GM23338 (cell line): ENCODE results near the gene VGLL4. TPM values are rescaled to one million over a fixed set of nuclear protein-coding genes. Genes with fewer than 3 reads are reported as not detected.

Experiments
- ATAC-seq: fragments of 200-7000 bp; cut with Tn5 transposase; 3 replicates; pipeline ENCODE4 v1.9.1; 2020
- DNase-seq: peaks from one replicate; pipeline ENCODE4 v3.0.0-alpha.2; 2015; ENCODE audit warnings: low spot score
- H2AFZ ChIP-seq: fragments of 200-600 bp; sonication (generic); 2 replicates; pipeline ENCODE4 v1.8.0; 2016; ENCODE audit warnings: antibody characterized with exemption, mild to moderate bottlenecking, moderate library complexity
- H3F3A ChIP-seq: fragments of 200-600 bp; sonication (generic); replicated peaks from 2 replicates; pipeline ENCODE4 v1.8.0; 2017; ENCODE audit warnings: antibody characterized with exemption, mixed run types, low read depth
- H3K27ac ChIP-seq: fragments of 200-600 bp; sonication (generic); 2 replicates; pipeline ENCODE4 v1.6.1; 2016; ENCODE audit warnings: low read depth
- H3K27me3 ChIP-seq: fragments of 200-600 bp; sonication (generic); 2 replicates; pipeline ENCODE4 v1.8.0; 2016; ENCODE audit warnings: mild to moderate bottlenecking, mixed run types, moderate library complexity; ENCODE audit not compliant: insufficient read depth
- H3K36me3 ChIP-seq: fragments of 200-600 bp; sonication (generic); 2 replicates; pipeline ENCODE4 v1.8.0; 2016; ENCODE audit warnings: mild to moderate bottlenecking; ENCODE audit not compliant: insufficient read depth
- H3K4me1 ChIP-seq: fragments of 200-600 bp; sonication (generic); 2 replicates; pipeline ENCODE4 v1.8.0; 2016; ENCODE audit warnings: mild to moderate bottlenecking, moderate library complexity; ENCODE audit not compliant: insufficient read depth
- H3K4me2 ChIP-seq: fragments of 200-600 bp; sonication (generic); 2 replicates; pipeline ENCODE4 v1.7.1; 2017; ENCODE audit warnings: mixed run types
- H3K4me3 ChIP-seq: fragments of 200-600 bp; sonication (generic); 2 replicates; pipeline ENCODE4 v1.6.1; 2016; ENCODE audit warnings: mixed run types
- H3K79me2 ChIP-seq: fragments of 200-600 bp; sonication (generic); replicated peaks from 2 replicates; pipeline ENCODE4 v1.8.0; 2017; ENCODE audit warnings: mild to moderate bottlenecking; ENCODE audit not compliant: insufficient read depth
- H3K9me2 ChIP-seq: fragments of 200-600 bp; sonication (generic); 2 replicates; pipeline ENCODE4 v1.8.0; 2017; ENCODE audit not compliant: insufficient read depth
- H4K20me1 ChIP-seq: fragments of 200-600 bp; sonication (generic); replicated peaks from 2 replicates; pipeline ENCODE4 v1.8.0; 2017; ENCODE audit warnings: mild to moderate bottlenecking; ENCODE audit not compliant: insufficient read depth
- H3K27ac Mint-ChIP-seq: 2 replicates; pipeline ENCODE4 v1.8.0; 2020; ENCODE audit warnings: inconsistent platforms, mild to moderate bottlenecking, moderate library complexity, mixed read lengths
- H3K27me3 Mint-ChIP-seq: 3 replicates; pipeline ENCODE4 v1.8.0; 2022; ENCODE audit warnings: low read depth, mild to moderate bottlenecking, moderate library complexity, mixed read lengths, inconsistent platforms; ENCODE audit not compliant: insufficient read depth, poor library complexity
- H3K36me3 Mint-ChIP-seq: 3 replicates; pipeline ENCODE4 v1.8.0; 2021; ENCODE audit warnings: low read depth, mild to moderate bottlenecking, inconsistent platforms, moderate library complexity, mixed read lengths
- H3K4me1 Mint-ChIP-seq: 3 replicates; pipeline ENCODE4 v1.8.0; 2020; ENCODE audit warnings: mild to moderate bottlenecking, inconsistent platforms, mixed read lengths
- H3K4me3 Mint-ChIP-seq: 3 replicates; pipeline ENCODE4 v1.8.0; 2021; ENCODE audit warnings: moderate library complexity, mild to moderate bottlenecking, inconsistent platforms, mixed read lengths
- H3K9me3 Mint-ChIP-seq: 3 replicates; pipeline ENCODE4 v1.8.0; 2020; ENCODE audit warnings: moderate library complexity, mild to moderate bottlenecking, inconsistent platforms, mixed read lengths
- CREB1 ChIP-seq: fragments of 250-450 bp; sonication (Bioruptor Pico); IDR thresholded peaks from 2 replicates; pipeline ENCODE4 v1.5.0; 2020; ENCODE audit warnings: low read depth, mild to moderate bottlenecking, moderate library complexity
- CTCF ChIP-seq, 2 experiments: fragments of 200-600 bp in 1 of 2; sonication (generic) in 1 of 2; conservative IDR thresholded peaks; 2 replicates each; pipeline versions ENCODE4 v1.5.1 to v1.6.1; 2016 to 2017; ENCODE audit warnings: antibody characterized with exemption in 2 of 2, low read depth in 2 of 2, mild to moderate bottlenecking in 2 of 2, moderate library complexity in 1 of 2
- ETS1 ChIP-seq: IDR thresholded peaks from 2 replicates; pipeline ENCODE4 v1.6.1; 2016; ENCODE audit warnings: antibody characterized with exemption
- EZH2 ChIP-seq: fragments of 200-600 bp; sonication (generic); IDR thresholded peaks from one replicate; pipeline ENCODE4 v1.8.0; 2017; ENCODE audit warnings: antibody characterized with exemption, mild to moderate bottlenecking, low read depth; ENCODE audit not compliant: unreplicated experiment
- EZH2phosphoT487 ChIP-seq: fragments of 200-600 bp; sonication (generic); IDR thresholded peaks from one replicate; pipeline ENCODE4 v1.8.1; 2018; ENCODE audit warnings: antibody characterized with exemption; ENCODE audit not compliant: unreplicated experiment
- JUNB ChIP-seq: IDR thresholded peaks from one replicate; pipeline ENCODE4 v1.6.1; 2016; ENCODE audit warnings: antibody characterized with exemption; ENCODE audit not compliant: unreplicated experiment
- NANOG ChIP-seq: IDR thresholded peaks from 2 replicates; pipeline ENCODE4 v1.6.1; 2016; ENCODE audit warnings: antibody characterized with exemption, borderline replicate concordance
- POLR2AphosphoS5 ChIP-seq: IDR thresholded peaks from 2 replicates; pipeline ENCODE4 v1.6.1; 2016; ENCODE audit warnings: antibody characterized with exemption, low read depth
- STAT1 ChIP-seq: IDR thresholded peaks from one replicate; pipeline ENCODE4 v1.6.1; 2016; ENCODE audit warnings: antibody characterized with exemption; ENCODE audit not compliant: unreplicated experiment
- ZNF114 ChIP-seq: fragments of 250-450 bp; sonication (Bioruptor Pico); IDR thresholded peaks from 2 replicates; pipeline ENCODE4 v1.5.0; 2020; ENCODE audit warnings: mild to moderate bottlenecking, moderate library complexity
- ZNF331 ChIP-seq: fragments of 250-450 bp; sonication (Bioruptor Pico); IDR thresholded peaks from 2 replicates; pipeline ENCODE4 v1.5.0; 2020; ENCODE audit warnings: low read depth, mild to moderate bottlenecking, moderate library complexity
- polyA plus RNA-seq: library from polyadenylated mRNA; unstranded; fragments of >200 nt; fragmentation: Nextera tagmentation; extraction: Ambion mirVana; gene quantifications from 2 replicates; pipeline ENCODE4 v1.2.1, GENCODE V29; 2016
- total RNA-seq: library from RNA; depleted of rRNA; stranded (reverse); fragments of >200 nt; shearing (Covaris generic); gene quantifications from 2 replicates; pipeline ENCODE4 v1.2.3, GENCODE V29; 2014
- TF ChIP-seq, protein P1 (sequence below): fragments of 250-450 bp; sonication (Bioruptor Pico); IDR thresholded peaks from 2 replicates; pipeline ENCODE4 v1.5.0; 2020; ENCODE audit warnings: mild to moderate bottlenecking, moderate library complexity
- TF ChIP-seq, protein P2 (sequence below): IDR thresholded peaks from one replicate; pipeline ENCODE4 v1.6.1; 2018; ENCODE audit warnings: antibody characterized with exemption; ENCODE audit not compliant: unreplicated experiment

The VGLL4 gene
- total and polyA plus RNA-seq, 2 experiments from 2014 or later, result 20.8 to 45.9 TPM

DNA sequence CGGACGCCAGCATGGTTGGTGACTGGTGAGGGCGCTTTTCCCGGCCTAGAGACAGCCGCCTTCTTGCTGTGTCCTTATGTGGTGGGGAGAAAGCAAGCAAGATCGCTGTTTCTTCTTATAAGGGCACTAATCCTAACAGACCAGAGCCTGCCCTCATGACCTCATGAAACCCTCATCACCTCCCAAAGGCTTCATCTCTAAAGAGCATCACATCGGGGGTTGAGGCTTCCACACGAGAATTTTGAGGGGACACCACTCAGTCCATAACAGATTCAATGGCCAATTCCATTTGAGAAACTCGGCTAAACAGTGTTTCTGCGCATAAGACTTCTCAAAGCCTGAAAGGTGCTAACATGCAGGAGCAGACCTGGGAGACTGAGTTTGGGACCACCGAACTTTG is 54.0 kb downstream of the VGLL4 start:
- ATAC-seq, result no peak
- Histone ChIP-seq H3K27me3 (no peaks in the 10 kb centered on the region), H2AFZ (no peak overlapping the region), H3K4me2 (no peak overlapping the region), H3K4me3 (no peak overlapping the region), H4K20me1 (peaks cover 22% of the 10 kb centered on the region; the same call in 1 of the 2 replicates), H3K9me2 (no peaks in the 10 kb centered on the region), H3K27ac (no peak overlapping the region), H3K36me3 (no peaks in the 10 kb centered on the region), H3K79me2 (peaks cover 94% of the 10 kb centered on the region), H3F3A (no peaks in the 10 kb centered on the region), H3K4me1 (peaks cover 44% of the 10 kb centered on the region)
- H3K4me1 Mint-ChIP-seq, result peaks cover 71% of the 10 kb centered on the region
- H3K4me3 Mint-ChIP-seq, result no peak overlapping the region
- H3K9me3 Mint-ChIP-seq, result no peaks in the 10 kb centered on the region; the same call in 1 of the 3 replicates
- DNase-seq, result no peak
- H3K27me3 Mint-ChIP-seq, result peaks cover 9% of the 10 kb centered on the region
- TF ChIP-seq CREB1 (CRISPR knock-in tag) (no peak), JUNB (no peak), CTCF (conservative IDR thresholded peaks at IDR 0.05; ENCODE audit: low read depth in 2 of 2) (no peak), EZH2 (no peak), NANOG (no peak), EZH2phosphoT487 (no peak), STAT1 (no peak), ZNF114 (no peak), ETS1 (no peak), ZNF331 (no peak), POLR2AphosphoS5 (no peak)
- TF ChIP-seq, protein P1, sequence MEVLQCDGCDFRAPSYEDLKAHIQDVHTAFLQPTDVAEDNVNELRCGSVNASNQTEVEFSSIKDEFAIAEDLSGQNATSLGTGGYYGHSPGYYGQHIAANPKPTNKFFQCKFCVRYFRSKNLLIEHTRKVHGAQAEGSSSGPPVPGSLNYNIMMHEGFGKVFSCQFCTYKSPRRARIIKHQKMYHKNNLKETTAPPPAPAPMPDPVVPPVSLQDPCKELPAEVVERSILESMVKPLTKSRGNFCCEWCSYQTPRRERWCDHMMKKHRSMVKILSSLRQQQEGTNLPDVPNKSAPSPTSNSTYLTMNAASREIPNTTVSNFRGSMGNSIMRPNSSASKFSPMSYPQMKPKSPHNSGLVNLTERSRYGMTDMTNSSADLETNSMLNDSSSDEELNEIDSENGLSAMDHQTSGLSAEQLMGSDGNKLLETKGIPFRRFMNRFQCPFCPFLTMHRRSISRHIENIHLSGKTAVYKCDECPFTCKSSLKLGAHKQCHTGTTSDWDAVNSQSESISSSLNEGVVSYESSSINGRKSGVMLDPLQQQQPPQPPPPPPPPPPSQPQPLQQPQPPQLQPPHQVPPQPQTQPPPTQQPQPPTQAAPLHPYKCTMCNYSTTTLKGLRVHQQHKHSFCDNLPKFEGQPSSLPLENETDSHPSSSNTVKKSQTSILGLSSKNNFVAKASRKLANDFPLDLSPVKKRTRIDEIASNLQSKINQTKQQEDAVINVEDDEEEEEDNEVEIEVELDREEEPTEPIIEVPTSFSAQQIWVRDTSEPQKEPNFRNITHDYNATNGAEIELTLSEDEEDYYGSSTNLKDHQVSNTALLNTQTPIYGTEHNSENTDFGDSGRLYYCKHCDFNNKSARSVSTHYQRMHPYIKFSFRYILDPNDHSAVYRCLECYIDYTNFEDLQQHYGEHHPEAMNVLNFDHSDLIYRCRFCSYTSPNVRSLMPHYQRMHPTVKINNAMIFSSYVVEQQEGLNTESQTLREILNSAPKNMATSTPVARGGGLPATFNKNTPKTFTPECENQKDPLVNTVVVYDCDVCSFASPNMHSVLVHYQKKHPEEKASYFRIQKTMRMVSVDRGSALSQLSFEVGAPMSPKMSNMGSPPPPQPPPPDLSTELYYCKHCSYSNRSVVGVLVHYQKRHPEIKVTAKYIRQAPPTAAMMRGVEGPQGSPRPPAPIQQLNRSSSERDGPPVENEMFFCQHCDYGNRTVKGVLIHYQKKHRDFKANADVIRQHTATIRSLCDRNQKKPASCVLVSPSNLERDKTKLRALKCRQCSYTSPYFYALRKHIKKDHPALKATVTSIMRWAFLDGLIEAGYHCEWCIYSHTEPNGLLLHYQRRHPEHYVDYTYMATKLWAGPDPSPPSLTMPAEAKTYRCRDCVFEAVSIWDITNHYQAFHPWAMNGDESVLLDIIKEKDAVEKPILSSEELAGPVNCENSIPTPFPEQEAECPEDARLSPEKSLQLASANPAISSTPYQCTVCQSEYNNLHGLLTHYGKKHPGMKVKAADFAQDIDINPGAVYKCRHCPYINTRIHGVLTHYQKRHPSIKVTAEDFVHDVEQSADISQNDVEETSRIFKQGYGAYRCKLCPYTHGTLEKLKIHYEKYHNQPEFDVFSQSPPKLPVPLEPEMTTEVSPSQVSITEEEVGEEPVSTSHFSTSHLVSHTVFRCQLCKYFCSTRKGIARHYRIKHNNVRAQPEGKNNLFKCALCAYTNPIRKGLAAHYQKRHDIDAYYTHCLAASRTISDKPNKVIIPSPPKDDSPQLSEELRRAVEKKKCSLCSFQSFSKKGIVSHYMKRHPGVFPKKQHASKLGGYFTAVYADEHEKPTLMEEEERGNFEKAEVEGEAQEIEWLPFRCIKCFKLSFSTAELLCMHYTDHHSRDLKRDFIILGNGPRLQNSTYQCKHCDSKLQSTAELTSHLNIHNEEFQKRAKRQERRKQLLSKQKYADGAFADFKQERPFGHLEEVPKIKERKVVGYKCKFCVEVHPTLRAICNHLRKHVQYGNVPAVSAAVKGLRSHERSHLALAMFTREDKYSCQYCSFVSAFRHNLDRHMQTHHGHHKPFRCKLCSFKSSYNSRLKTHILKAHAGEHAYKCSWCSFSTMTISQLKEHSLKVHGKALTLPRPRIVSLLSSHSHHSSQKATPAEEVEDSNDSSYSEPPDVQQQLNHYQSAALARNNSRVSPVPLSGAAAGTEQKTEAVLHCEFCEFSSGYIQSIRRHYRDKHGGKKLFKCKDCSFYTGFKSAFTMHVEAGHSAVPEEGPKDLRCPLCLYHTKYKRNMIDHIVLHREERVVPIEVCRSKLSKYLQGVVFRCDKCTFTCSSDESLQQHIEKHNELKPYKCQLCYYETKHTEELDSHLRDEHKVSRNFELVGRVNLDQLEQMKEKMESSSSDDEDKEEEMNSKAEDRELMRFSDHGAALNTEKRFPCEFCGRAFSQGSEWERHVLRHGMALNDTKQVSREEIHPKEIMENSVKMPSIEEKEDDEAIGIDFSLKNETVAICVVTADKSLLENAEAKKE (CRISPR knock-in tag), result no peak
- TF ChIP-seq, protein P2, sequence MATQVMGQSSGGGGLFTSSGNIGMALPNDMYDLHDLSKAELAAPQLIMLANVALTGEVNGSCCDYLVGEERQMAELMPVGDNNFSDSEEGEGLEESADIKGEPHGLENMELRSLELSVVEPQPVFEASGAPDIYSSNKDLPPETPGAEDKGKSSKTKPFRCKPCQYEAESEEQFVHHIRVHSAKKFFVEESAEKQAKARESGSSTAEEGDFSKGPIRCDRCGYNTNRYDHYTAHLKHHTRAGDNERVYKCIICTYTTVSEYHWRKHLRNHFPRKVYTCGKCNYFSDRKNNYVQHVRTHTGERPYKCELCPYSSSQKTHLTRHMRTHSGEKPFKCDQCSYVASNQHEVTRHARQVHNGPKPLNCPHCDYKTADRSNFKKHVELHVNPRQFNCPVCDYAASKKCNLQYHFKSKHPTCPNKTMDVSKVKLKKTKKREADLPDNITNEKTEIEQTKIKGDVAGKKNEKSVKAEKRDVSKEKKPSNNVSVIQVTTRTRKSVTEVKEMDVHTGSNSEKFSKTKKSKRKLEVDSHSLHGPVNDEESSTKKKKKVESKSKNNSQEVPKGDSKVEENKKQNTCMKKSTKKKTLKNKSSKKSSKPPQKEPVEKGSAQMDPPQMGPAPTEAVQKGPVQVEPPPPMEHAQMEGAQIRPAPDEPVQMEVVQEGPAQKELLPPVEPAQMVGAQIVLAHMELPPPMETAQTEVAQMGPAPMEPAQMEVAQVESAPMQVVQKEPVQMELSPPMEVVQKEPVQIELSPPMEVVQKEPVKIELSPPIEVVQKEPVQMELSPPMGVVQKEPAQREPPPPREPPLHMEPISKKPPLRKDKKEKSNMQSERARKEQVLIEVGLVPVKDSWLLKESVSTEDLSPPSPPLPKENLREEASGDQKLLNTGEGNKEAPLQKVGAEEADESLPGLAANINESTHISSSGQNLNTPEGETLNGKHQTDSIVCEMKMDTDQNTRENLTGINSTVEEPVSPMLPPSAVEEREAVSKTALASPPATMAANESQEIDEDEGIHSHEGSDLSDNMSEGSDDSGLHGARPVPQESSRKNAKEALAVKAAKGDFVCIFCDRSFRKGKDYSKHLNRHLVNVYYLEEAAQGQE, result no peak
- peaks cover 6% of the 10 kb centered on the region; the same call in 2 of the 3 replicates for H3K36me3 Mint-ChIP-seq
- no peak overlapping the region for H3K27ac Mint-ChIP-seq
